ENCODE measurements around the gene CCDC39. TPM values are rescaled to one million over a fixed set of nuclear protein-coding genes. Genes with fewer than 3 reads are reported as not detected.

CCDC39 gene
- total RNA-seq, 1 experiment from 2014 or later = not detected

DNA sequence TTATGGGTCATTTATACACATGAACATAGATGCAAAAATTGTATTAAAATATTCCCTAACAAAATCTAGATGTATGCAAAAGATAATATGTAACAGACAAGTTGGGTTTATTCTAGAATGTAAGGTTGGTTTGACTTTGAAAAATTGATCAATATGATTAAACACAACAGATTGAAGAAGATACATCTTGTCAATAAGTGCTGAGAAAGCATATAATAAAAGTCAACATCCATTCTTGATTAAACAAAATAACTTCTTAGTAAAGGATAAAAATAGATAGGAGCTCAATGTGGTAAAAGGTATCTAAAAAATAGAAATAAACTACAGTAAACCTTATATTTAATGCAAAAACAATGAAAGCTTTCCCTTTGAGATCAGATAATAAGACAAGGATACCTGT is 38.3 kb downstream of the CCDC39 start:
- POLR2A ChIA-PET = no interaction called here
- H3K27ac Mint-ChIP-seq (ENCODE audit: unreplicated experiment) = no peak overlapping the region
- H3K36me3 Mint-ChIP-seq (ENCODE audit: insufficient read depth, unreplicated experiment) = no peaks in the 10 kb centered on the region
- H3K4me3 Mint-ChIP-seq (ENCODE audit: unreplicated experiment) = no peak overlapping the region
- H3K4me3 ChIP-seq (ENCODE audit: low read depth, low read length) = no peak overlapping the region
- no peaks in the 10 kb centered on the region for H3K4me1 Mint-ChIP-seq (ENCODE audit: low read depth, unreplicated experiment)
- no peaks in the 10 kb centered on the region for H3K9me3 Mint-ChIP-seq (ENCODE audit: unreplicated experiment)
- no peaks in the 10 kb centered on the region for H3K36me3 ChIP-seq (ENCODE audit: control insufficient read depth, insufficient read depth, low read length)
- no peaks in the 10 kb centered on the region for H3K27me3 ChIP-seq (replicated peaks; ENCODE audit: control insufficient read depth, insufficient read depth, low read length)
- H3K9me3 ChIP-seq = no peaks in the 10 kb centered on the region
- BruUV-seq (replicated peaks) = no TSS peak
- CTCF ChIA-PET = no interaction called here
- no peak for TF ChIP-seq CTCF (IDR thresholded peaks at IDR 0.05; ENCODE audit: insufficient read depth in 1 of 2, low read depth in 1 of 2, low read length in 1 of 2, severe bottlenecking in 1 of 2, unreplicated experiment in 1 of 2)
- no peaks in the 10 kb centered on the region for H3K27me3 Mint-ChIP-seq (ENCODE audit: insufficient read depth, unreplicated experiment)
- DNase-seq = no peak
- no peaks in the 10 kb centered on the region for H3K4me1 ChIP-seq
- intact Hi-C loops (cut with micrococcal nuclease; ENCODE audit: unreplicated experiment) = no loop called here

- no peaks in the 10 kb centered on the region for H3K36me3 Mint-ChIP-seq (ENCODE audit: insufficient read depth, unreplicated experiment)
- no peaks in the 10 kb centered on the region for H3K4me1 Mint-ChIP-seq (ENCODE audit: low read depth, unreplicated experiment)
- POLR2A ChIA-PET = no interaction called here
- intact Hi-C loops (cut with micrococcal nuclease; ENCODE audit: unreplicated experiment) = no loop called here
- no TSS peak for BruUV-seq (replicated peaks)
- no peaks in the 10 kb centered on the region for H3K9me3 ChIP-seq
- H3K27me3 Mint-ChIP-seq (ENCODE audit: insufficient read depth, unreplicated experiment) = peaks cover 4% of the 10 kb centered on the region
- CTCF ChIA-PET = no interaction called here
- no peak overlapping the region for H3K27ac Mint-ChIP-seq (ENCODE audit: unreplicated experiment)
- H3K36me3 ChIP-seq (ENCODE audit: control insufficient read depth, insufficient read depth, low read length) = no peaks in the 10 kb centered on the region
- H3K4me1 ChIP-seq = no peaks in the 10 kb centered on the region
- TF ChIP-seq CTCF (IDR thresholded peaks at IDR 0.05; ENCODE audit: insufficient read depth in 1 of 2, low read depth in 1 of 2, low read length in 1 of 2, severe bottlenecking in 1 of 2, unreplicated experiment in 1 of 2) = no peak
- H3K4me3 ChIP-seq (ENCODE audit: low read depth, low read length) = no peak overlapping the region
- no peaks in the 10 kb centered on the region for H3K27me3 ChIP-seq (replicated peaks; ENCODE audit: control insufficient read depth, insufficient read depth, low read length)
- DNase-seq = peak in 1 of 2 experiments; percentile 6
- H3K9me3 Mint-ChIP-seq (ENCODE audit: unreplicated experiment) = no peaks in the 10 kb centered on the region
- no peak overlapping the region for H3K4me3 Mint-ChIP-seq (ENCODE audit: unreplicated experiment)
These were observed 45.6 kb downstream of the CCDC39 start for GRCh38 chr3:180633722-180634121.

DNA sequence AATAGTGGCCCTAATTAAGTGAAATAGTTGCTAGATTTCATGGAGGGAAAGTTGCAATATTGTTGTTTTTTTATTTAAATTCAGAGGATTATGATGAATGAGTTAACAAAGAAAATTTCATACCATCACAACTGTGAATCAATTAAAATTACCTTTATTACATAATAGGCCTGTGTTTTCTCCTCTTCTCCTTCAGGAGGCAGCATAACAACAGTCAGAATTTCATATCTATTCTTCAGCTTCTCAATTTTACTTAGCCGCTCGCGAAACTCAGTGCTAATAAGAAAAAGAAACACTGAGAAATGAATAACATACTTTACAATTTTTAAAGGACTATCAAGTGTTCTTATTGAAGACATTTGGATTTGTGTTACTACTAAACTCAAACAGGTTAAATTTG is 48.0 kb downstream of the CCDC39 start:
- Mint-ChIP-seq H3K27me3 (ENCODE audit: insufficient read depth, unreplicated experiment) (peaks cover 4% of the 10 kb centered on the region), H3K4me1 (ENCODE audit: low read depth, unreplicated experiment) (no peaks in the 10 kb centered on the region), H3K9me3 (ENCODE audit: unreplicated experiment) (no peaks in the 10 kb centered on the region), H3K27ac (ENCODE audit: unreplicated experiment) (no peak overlapping the region), H3K36me3 (ENCODE audit: insufficient read depth, unreplicated experiment) (no peaks in the 10 kb centered on the region), H3K4me3 (ENCODE audit: unreplicated experiment) (no peak overlapping the region)
- Histone ChIP-seq H3K36me3 (ENCODE audit: control insufficient read depth, insufficient read depth, low read length) (no peaks in the 10 kb centered on the region), H3K4me3 (ENCODE audit: low read depth, low read length) (no peak overlapping the region), H3K4me1 (no peaks in the 10 kb centered on the region), H3K9me3 (no peaks in the 10 kb centered on the region), H3K27me3 (replicated peaks; ENCODE audit: control insufficient read depth, insufficient read depth, low read length) (no peaks in the 10 kb centered on the region)
- no peak for TF ChIP-seq CTCF (IDR thresholded peaks at IDR 0.05; ENCODE audit: insufficient read depth in 1 of 2, low read depth in 1 of 2, low read length in 1 of 2, severe bottlenecking in 1 of 2, unreplicated experiment in 1 of 2)
- DNase-seq = no peak
- intact Hi-C loops (cut with micrococcal nuclease; ENCODE audit: unreplicated experiment) = no loop called here
- CTCF ChIA-PET = no interaction called here
- BruUV-seq (replicated peaks) = no TSS peak
- POLR2A ChIA-PET = no interaction called here

Measured in Caco-2 (cell line).